ENCODE results near the gene THRB.
"Not testable (repeated sequence)": the region's sequence is repeated elsewhere in the genome, so short reads cannot be mapped to it uniquely, and the experiment has no call there.

The THRB gene

GRCh38 chr3:24447836-24448235 is 46.8 kb downstream of the THRB start:
- DNase-seq (ENCODE audit: low spot score) = no peak

GRCh38 chr3:24446032-24446431 is 48.6 kb downstream of the THRB start:
- DNase-seq (ENCODE audit: low spot score) = no peak

GRCh38 chr3:24443476-24443875 is 51.2 kb downstream of the THRB start:
- no peak for DNase-seq (ENCODE audit: low spot score)

GRCh38 chr3:24440760-24441464 is 53.7 kb downstream of the THRB start:
- no peak for DNase-seq (ENCODE audit: low spot score)

- no peak for DNase-seq (ENCODE audit: low spot score)
These were observed 55.6 kb downstream of the THRB start for GRCh38 chr3:24439021-24439420.

- no peak for DNase-seq (ENCODE audit: low spot score)
These were observed 57.3 kb downstream of the THRB start for GRCh38 chr3:24437326-24437725.

- no peak for DNase-seq (ENCODE audit: low spot score)
These were observed 59.1 kb downstream of the THRB start for GRCh38 chr3:24435584-24435983.

- DNase-seq (ENCODE audit: low spot score) = no peak
These were observed 60.0 kb downstream of the THRB start for GRCh38 chr3:24434651-24435050.

- no peak for DNase-seq (ENCODE audit: low spot score)
These were observed 60.6 kb downstream of the THRB start for GRCh38 chr3:24433838-24434591.

- DNase-seq (ENCODE audit: low spot score) = no peak
These were observed 61.7 kb downstream of the THRB start for GRCh38 chr3:24432989-24433388.

- no peak for DNase-seq (ENCODE audit: low spot score)
These were observed 66.2 kb downstream of the THRB start for GRCh38 chr3:24428481-24428880.

GRCh38 chr3:24426896-24427295 is 67.8 kb downstream of the THRB start:
- DNase-seq (ENCODE audit: low spot score) = no peak

- not testable (repeated sequence) for DNase-seq (ENCODE audit: low spot score)
These were observed 73.8 kb downstream of the THRB start for GRCh38 chr3:24420829-24421228.

- no peak for DNase-seq (ENCODE audit: low spot score)
These were observed 74.4 kb downstream of the THRB start for GRCh38 chr3:24420224-24420623.

- no peak for DNase-seq (ENCODE audit: low spot score)
These were observed 75.4 kb downstream of the THRB start for GRCh38 chr3:24419067-24419791.

GRCh38 chr3:24417730-24418129 is 76.9 kb downstream of the THRB start:
- DNase-seq (ENCODE audit: low spot score) = no peak

GRCh38 chr3:24416224-24416623 is 78.4 kb downstream of the THRB start:
- DNase-seq (ENCODE audit: low spot score) = no peak

GRCh38 chr3:24415824-24416223 is 78.8 kb downstream of the THRB start:
- no peak for DNase-seq (ENCODE audit: low spot score)

- not testable (repeated sequence) for DNase-seq (ENCODE audit: low spot score)
These were observed 81.0 kb downstream of the THRB start for GRCh38 chr3:24413662-24414061.

GRCh38 chr3:24410860-24411259 is 83.8 kb downstream of the THRB start:
- DNase-seq (ENCODE audit: low spot score) = no peak

GRCh38 chr3:24407980-24408680 is 86.5 kb downstream of the THRB start:
- DNase-seq (ENCODE audit: low spot score) = no peak

- no peak for DNase-seq (ENCODE audit: low spot score)
These were observed 87.8 kb downstream of the THRB start for GRCh38 chr3:24406900-24407299.

Data from AG08395 (cell line).